ENCODE data around the gene CHST11.

The CHST11 gene

DNA sequence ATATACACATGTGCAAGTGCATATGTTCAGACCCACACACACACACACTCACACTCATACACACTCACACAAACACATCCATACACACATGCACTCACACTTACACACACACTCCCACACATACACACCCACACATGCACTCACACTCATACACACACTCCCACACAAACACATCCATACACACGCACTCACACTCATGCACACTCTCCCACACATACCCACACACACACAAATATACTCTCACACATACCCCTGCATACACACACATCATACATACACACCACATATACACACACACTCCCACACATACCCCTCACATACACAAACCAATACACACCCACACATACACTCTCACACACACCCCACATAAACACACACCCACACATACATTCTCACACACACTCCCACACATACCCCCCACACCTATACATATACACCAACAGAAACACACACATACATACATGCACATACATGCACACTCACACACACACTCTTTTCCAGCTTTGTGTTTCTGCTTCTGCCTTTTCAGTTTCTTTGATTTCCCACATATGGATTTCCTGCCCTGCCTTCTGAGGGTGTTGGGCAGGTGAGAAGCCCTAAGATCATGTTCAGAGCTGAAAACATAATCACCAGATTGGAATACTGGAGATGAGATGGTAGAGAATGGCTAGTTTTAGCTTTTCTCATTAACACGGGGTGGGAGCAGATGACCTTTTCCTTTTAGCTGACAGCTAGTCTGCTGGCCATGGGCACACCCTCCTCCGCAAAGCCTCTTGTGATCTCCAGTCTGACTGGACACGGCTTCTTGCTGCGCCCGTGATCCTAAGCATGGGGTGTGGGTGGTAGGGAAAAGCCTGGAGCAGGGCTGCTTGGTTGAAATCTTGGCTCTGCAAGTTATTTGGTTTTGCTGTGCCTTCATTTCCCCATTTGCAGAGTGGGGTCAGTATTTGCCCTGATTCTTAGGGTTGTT is 214.0 kb downstream of the CHST11 start:
- no peaks in the 10 kb centered on the region for H3K79me2 ChIP-seq (ENCODE audit: control insufficient read depth, low read length)
- no peaks in the 10 kb centered on the region for H3K27me3 ChIP-seq (ENCODE audit: control insufficient read depth, low read length)
- no peak overlapping the region for H3K27ac ChIP-seq (ENCODE audit: low read depth, low read length)
- H3K9me2 ChIP-seq (replicated peaks; ENCODE audit: control insufficient read depth, low read length) = no peaks in the 10 kb centered on the region
- H3K4me1 ChIP-seq (ENCODE audit: control insufficient read depth, low read length) = peaks cover 27% of the 10 kb centered on the region
- H3K36me3 ChIP-seq (ENCODE audit: control insufficient read depth, low read length) = no peaks in the 10 kb centered on the region
- no peaks in the 10 kb centered on the region for H3K9me3 ChIP-seq (ENCODE audit: control insufficient read depth, insufficient read depth, low read length)
- H3F3A ChIP-seq (ENCODE audit: control insufficient read depth, insufficient read depth) = no peaks in the 10 kb centered on the region
- no peak for TF ChIP-seq EZH2phosphoT487 (IDR thresholded peaks at IDR 0.05; ENCODE audit: borderline replicate concordance, low read length)
- TF ChIP-seq, protein P1, sequence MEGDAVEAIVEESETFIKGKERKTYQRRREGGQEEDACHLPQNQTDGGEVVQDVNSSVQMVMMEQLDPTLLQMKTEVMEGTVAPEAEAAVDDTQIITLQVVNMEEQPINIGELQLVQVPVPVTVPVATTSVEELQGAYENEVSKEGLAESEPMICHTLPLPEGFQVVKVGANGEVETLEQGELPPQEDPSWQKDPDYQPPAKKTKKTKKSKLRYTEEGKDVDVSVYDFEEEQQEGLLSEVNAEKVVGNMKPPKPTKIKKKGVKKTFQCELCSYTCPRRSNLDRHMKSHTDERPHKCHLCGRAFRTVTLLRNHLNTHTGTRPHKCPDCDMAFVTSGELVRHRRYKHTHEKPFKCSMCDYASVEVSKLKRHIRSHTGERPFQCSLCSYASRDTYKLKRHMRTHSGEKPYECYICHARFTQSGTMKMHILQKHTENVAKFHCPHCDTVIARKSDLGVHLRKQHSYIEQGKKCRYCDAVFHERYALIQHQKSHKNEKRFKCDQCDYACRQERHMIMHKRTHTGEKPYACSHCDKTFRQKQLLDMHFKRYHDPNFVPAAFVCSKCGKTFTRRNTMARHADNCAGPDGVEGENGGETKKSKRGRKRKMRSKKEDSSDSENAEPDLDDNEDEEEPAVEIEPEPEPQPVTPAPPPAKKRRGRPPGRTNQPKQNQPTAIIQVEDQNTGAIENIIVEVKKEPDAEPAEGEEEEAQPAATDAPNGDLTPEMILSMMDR (IDR thresholded peaks at IDR 0.05; ENCODE audit: low read depth, low read length, poor library complexity, severe bottlenecking) = no peak
- H4K20me1 ChIP-seq (ENCODE audit: control insufficient read depth, insufficient read depth, low read depth, low read length) = no peaks in the 10 kb centered on the region; the same call in 1 of the 2 replicates
- no peak overlapping the region for H3K4me2 ChIP-seq (ENCODE audit: low read length)
- H3K4me3 ChIP-seq (ENCODE audit: low read length) = no peak overlapping the region

DNA sequence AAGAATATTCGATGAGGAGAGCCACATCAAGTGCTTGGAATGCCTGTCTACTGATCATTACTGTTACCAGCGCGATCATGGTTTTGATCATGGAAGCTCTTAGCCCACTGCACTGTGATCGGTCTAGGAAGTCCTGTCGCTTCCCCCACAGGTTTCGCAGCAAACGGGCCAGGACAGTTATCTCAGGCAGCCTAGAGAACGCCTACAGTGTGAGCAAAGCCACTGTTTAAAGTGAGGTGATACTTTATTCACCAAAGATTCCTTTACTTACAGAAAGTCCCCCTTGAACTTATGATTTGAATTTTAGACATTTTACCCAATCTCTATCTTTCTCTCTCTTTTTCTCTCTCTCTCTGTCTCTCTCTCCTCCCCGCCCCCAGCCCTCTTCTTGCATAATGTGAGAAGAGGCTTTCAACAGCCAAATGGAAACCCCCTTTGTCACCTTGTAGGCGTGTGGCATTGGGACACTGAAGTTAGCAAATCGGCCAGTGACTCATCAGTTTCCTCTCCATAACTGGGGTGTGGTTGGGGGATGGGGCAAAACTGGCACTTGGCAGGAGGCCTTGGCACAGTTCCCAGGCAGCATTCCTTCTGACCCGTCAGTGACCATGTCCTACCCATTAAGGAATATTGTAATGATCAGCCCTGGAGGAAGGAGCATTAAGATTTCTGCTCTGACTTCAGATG is 214.8 kb downstream of the CHST11 start:
- H4K20me1 ChIP-seq (ENCODE audit: control insufficient read depth, insufficient read depth, low read depth, low read length) = no peaks in the 10 kb centered on the region; the same call in 1 of the 2 replicates
- H3K4me1 ChIP-seq (ENCODE audit: control insufficient read depth, low read length) = peaks cover 27% of the 10 kb centered on the region
- TF ChIP-seq, protein P1 (IDR thresholded peaks at IDR 0.05; ENCODE audit: low read depth, low read length, poor library complexity, severe bottlenecking) = no peak
- H3K36me3 ChIP-seq (ENCODE audit: control insufficient read depth, low read length) = no peaks in the 10 kb centered on the region
- H3K27ac ChIP-seq (ENCODE audit: low read depth, low read length) = no peak overlapping the region
- no peaks in the 10 kb centered on the region for H3K27me3 ChIP-seq (ENCODE audit: control insufficient read depth, low read length)
- H3K4me2 ChIP-seq (ENCODE audit: low read length) = no peak overlapping the region
- H3F3A ChIP-seq (ENCODE audit: control insufficient read depth, insufficient read depth) = no peaks in the 10 kb centered on the region
- no peaks in the 10 kb centered on the region for H3K79me2 ChIP-seq (ENCODE audit: control insufficient read depth, low read length)
- H3K4me3 ChIP-seq (ENCODE audit: low read length) = no peak overlapping the region
- H3K9me2 ChIP-seq (replicated peaks; ENCODE audit: control insufficient read depth, low read length) = no peaks in the 10 kb centered on the region
- no peaks in the 10 kb centered on the region for H3K9me3 ChIP-seq (ENCODE audit: control insufficient read depth, insufficient read depth, low read length)

DNA sequence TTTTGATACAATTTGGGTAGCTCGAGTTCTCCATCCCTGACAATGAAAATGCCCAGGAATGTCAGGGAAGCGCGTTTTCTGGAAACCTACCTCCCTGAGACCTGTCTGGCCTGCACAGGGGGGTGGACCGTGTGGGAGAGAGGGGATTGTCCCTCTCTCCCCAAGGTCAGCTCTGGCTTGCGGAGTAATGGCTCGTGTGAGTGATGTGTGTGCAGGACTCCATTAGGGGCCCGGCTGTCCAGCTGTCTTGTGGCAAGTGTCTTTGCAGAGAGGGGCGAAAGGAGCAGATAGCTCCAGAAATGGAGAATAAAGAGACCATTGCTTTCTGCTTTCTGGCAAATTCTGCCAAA is 215.3 kb downstream of the CHST11 start:
- Histone ChIP-seq H3K79me2 (ENCODE audit: control insufficient read depth, low read length) (no peaks in the 10 kb centered on the region), H3K27ac (ENCODE audit: low read depth, low read length) (no peak overlapping the region), H3K9me2 (replicated peaks; ENCODE audit: control insufficient read depth, low read length) (no peaks in the 10 kb centered on the region), H3K9me3 (ENCODE audit: control insufficient read depth, insufficient read depth, low read length) (no peaks in the 10 kb centered on the region), H3K4me1 (ENCODE audit: control insufficient read depth, low read length) (peaks cover 27% of the 10 kb centered on the region), H3K27me3 (ENCODE audit: control insufficient read depth, low read length) (no peaks in the 10 kb centered on the region), H3K4me2 (ENCODE audit: low read length) (no peak overlapping the region), H3F3A (ENCODE audit: control insufficient read depth, insufficient read depth) (no peaks in the 10 kb centered on the region), H3K36me3 (ENCODE audit: control insufficient read depth, low read length) (no peaks in the 10 kb centered on the region), H4K20me1 (ENCODE audit: control insufficient read depth, insufficient read depth, low read depth, low read length) (no peaks in the 10 kb centered on the region; the same call in 1 of the 2 replicates), H3K4me3 (ENCODE audit: low read length) (no peak overlapping the region)
- no peak for TF ChIP-seq EZH2phosphoT487 (IDR thresholded peaks at IDR 0.05; ENCODE audit: borderline replicate concordance, low read length)
- TF ChIP-seq, protein P1 (IDR thresholded peaks at IDR 0.05; ENCODE audit: low read depth, low read length, poor library complexity, severe bottlenecking) = no peak

Measured in DOHH2 (cell line).